ENCODE measurements around the gene CAPN5. TPM values are rescaled to one million over a fixed set of nuclear protein-coding genes. Genes with fewer than 3 reads are reported as not detected.
"Not testable (repeated sequence)": the region's sequence is repeated elsewhere in the genome, so short reads cannot be mapped to it uniquely, and the experiment has no call there.

CAPN5 gene
- total and polyA plus RNA-seq, 4 experiments from 2014 or later = 1.4 to 2.6 (median 1.7) TPM

GRCh38 chr11:77056814-77057402, 9.9 kb upstream of the CAPN5 start:
- CTCF ChIA-PET (ENCODE audit: partially characterized antibody) = interaction anchor here (1.6 kb wide), 1 partner anchor 8 kb away, joined by 4 read pairs; no protein-coding TSS in a partner anchor
- Histone ChIP-seq H3K27ac (ENCODE audit: low read depth, low read length) (no peak overlapping the region), H3K36me3 (ENCODE audit: insufficient read depth, low read length) (no peaks in the 10 kb centered on the region), H3K9me3 (ENCODE audit: control insufficient read depth in 1 of 2, low read length in 2 of 2) (no peaks in the 10 kb centered on the region), H3K4me3 (ENCODE audit: low read length in 2 of 2) (no peak overlapping the region), H3K27me3 (ENCODE audit: insufficient read depth, low read length) (no peaks in the 10 kb centered on the region), H3K4me1 (ENCODE audit: insufficient read depth, low read length) (no peaks in the 10 kb centered on the region)
- Mint-ChIP-seq H3K9me3 (peaks cover 0 to 21% (median 8%) of the 10 kb centered on the region in 8 donors), H3K36me3 (peaks cover 1 to 3% of the 10 kb centered on the region in 2 donors), H3K27ac (no peak overlapping the region), H3K4me1 (no peaks in the 10 kb centered on the region), H3K4me3 (no peak overlapping the region), H3K27me3 (peaks cover 0 to 1% of the 10 kb centered on the region in 2 donors)
- DNase-seq = no peak
- POLR2A ChIA-PET (ENCODE audit: partially characterized antibody) = no interaction called here
- intact Hi-C loops (cut with micrococcal nuclease) = no loop called here

DNA sequence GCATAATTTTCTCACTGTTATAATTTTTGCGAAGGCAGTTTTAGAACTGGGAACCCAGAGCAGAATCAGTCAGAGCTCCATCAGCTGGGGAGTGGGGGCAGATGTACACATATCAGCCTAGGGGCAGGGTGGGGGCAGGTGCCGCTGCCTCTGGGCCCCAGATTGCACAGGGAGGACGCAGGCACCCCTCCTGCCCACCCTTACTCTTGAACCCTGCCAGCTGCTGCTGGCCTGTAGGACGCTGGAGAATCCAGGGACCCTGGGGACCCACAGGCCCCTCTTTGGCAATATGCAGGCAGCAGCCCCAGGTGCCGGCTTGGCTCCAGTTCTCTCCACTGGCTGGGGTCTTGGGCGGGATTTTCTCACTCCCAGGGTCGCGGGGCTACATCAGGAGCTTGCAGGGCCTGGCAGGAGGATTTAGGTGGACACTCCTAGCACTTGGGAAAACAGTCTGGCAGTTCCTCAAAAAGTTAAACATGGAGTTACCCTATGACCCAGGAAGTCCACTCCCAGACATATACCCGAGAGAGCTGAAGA, 8.8 kb upstream of the CAPN5 start:
- peaks cover 1 to 3% of the 10 kb centered on the region in 2 donors for H3K36me3 Mint-ChIP-seq
- ChIA-PET CTCF (ENCODE audit: partially characterized antibody) (interaction anchor here (0.7 to 1.0 kb wide), 3 partner anchors 10 to 36 kb away, joined by 3 read pairs; no protein-coding TSS in a partner anchor), POLR2A (ENCODE audit: partially characterized antibody) (no interaction called here)
- peaks cover 0 to 1% of the 10 kb centered on the region in 2 donors for H3K27me3 Mint-ChIP-seq
- H3K4me3 ChIP-seq (ENCODE audit: low read length in 2 of 2) = no peak overlapping the region
- H3K4me1 Mint-ChIP-seq = no peaks in the 10 kb centered on the region
- H3K27ac ChIP-seq (ENCODE audit: low read depth, low read length) = no peak overlapping the region
- H3K4me3 Mint-ChIP-seq = no peak overlapping the region
- peaks cover 0 to 25% (median 12%) of the 10 kb centered on the region in 8 donors for H3K9me3 Mint-ChIP-seq
- H3K27ac Mint-ChIP-seq = no peak overlapping the region
- no peaks in the 10 kb centered on the region for H3K4me1 ChIP-seq (ENCODE audit: insufficient read depth, low read length)
- H3K36me3 ChIP-seq (ENCODE audit: insufficient read depth, low read length) = no peaks in the 10 kb centered on the region
- H3K9me3 ChIP-seq (ENCODE audit: control insufficient read depth in 1 of 2, low read length in 2 of 2) = no peaks in the 10 kb centered on the region
- no peaks in the 10 kb centered on the region for H3K27me3 ChIP-seq (ENCODE audit: insufficient read depth, low read length)
- DNase-seq = no peak
- intact Hi-C loops (cut with micrococcal nuclease) = no loop called here

DNA sequence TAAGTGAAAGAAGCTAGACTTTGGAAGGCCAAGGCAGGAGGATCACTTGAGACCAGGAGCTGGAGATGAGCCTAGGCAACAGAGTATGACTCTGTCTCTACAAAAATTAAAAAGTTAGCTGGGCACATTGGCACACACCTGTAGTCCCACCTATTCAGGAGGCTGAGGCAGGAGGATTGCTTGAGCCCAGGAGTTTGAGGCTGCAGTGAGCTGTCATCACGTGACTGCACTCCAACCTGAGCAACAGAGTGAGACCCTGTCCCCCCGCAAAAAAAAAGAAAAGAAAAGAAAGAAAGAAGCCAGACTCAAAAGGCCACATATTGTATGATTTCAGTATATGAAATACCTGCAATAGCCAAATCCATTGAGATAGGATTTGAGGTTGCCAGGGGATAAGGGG, 7.9 kb upstream of the CAPN5 start:
- no peak overlapping the region for H3K4me3 ChIP-seq (ENCODE audit: low read length in 2 of 2)
- H3K27me3 ChIP-seq (ENCODE audit: insufficient read depth, low read length) = no peaks in the 10 kb centered on the region
- no peak overlapping the region for H3K27ac Mint-ChIP-seq
- H3K4me3 Mint-ChIP-seq = no peak overlapping the region
- no peaks in the 10 kb centered on the region for H3K4me1 ChIP-seq (ENCODE audit: insufficient read depth, low read length)
- H3K27ac ChIP-seq (ENCODE audit: low read depth, low read length) = no peak overlapping the region
- CTCF ChIA-PET (ENCODE audit: partially characterized antibody) = interaction anchor here (1.0 kb wide), 1 partner anchor 23 kb away, joined by 3 read pairs; no protein-coding TSS in a partner anchor
- intact Hi-C loops (cut with micrococcal nuclease) = no loop called here
- POLR2A ChIA-PET (ENCODE audit: partially characterized antibody) = no interaction called here
- H3K36me3 ChIP-seq (ENCODE audit: insufficient read depth, low read length) = no peaks in the 10 kb centered on the region
- H3K9me3 Mint-ChIP-seq = peaks cover 0 to 25% (median 12%) of the 10 kb centered on the region in 8 donors
- no peaks in the 10 kb centered on the region for H3K4me1 Mint-ChIP-seq
- no peaks in the 10 kb centered on the region for H3K9me3 ChIP-seq (ENCODE audit: control insufficient read depth in 1 of 2, low read length in 2 of 2)
- peaks cover 0 to 1% of the 10 kb centered on the region in 2 donors for H3K27me3 Mint-ChIP-seq
- peaks cover 1 to 3% of the 10 kb centered on the region in 2 donors for H3K36me3 Mint-ChIP-seq
- DNase-seq = no peak

GRCh38 chr11:77059806-77060205, 7.0 kb upstream of the CAPN5 start:
- no peaks in the 10 kb centered on the region for H3K9me3 ChIP-seq (ENCODE audit: control insufficient read depth in 1 of 2, low read length in 2 of 2)
- Mint-ChIP-seq H3K9me3 (peaks cover 0 to 25% (median 12%) of the 10 kb centered on the region in 8 donors), H3K4me1 (no peaks in the 10 kb centered on the region), H3K4me3 (no peak overlapping the region), H3K36me3 (peaks cover 1 to 3% of the 10 kb centered on the region in 2 donors), H3K27me3 (peaks cover 0 to 1% of the 10 kb centered on the region in 2 donors), H3K27ac (no peak overlapping the region)
- H3K4me3 ChIP-seq (ENCODE audit: low read length in 2 of 2) = no peak overlapping the region
- POLR2A ChIA-PET (ENCODE audit: partially characterized antibody) = no interaction called here
- CTCF ChIA-PET (ENCODE audit: partially characterized antibody) = interaction anchor here (0.5 kb wide), 1 partner anchor 52 kb away, joined by 3 read pairs; no protein-coding TSS in a partner anchor
- H3K4me1 ChIP-seq (ENCODE audit: insufficient read depth, low read length) = no peaks in the 10 kb centered on the region
- intact Hi-C loops (cut with micrococcal nuclease) = loop anchor here (10.0 kb wide), 1 partner anchor 415 kb away; the partner anchor contains the start of gene PAK1
- DNase-seq = no peak
- H3K27ac ChIP-seq (ENCODE audit: low read depth, low read length) = no peak overlapping the region
- no peaks in the 10 kb centered on the region for H3K27me3 ChIP-seq (ENCODE audit: insufficient read depth, low read length)
- no peaks in the 10 kb centered on the region for H3K36me3 ChIP-seq (ENCODE audit: insufficient read depth, low read length)

- no peaks in the 10 kb centered on the region for H3K27me3 ChIP-seq (ENCODE audit: insufficient read depth, low read length)
- intact Hi-C loops (cut with micrococcal nuclease) = loop anchor here (10.0 kb wide), 1 partner anchor 415 kb away; the partner anchor contains the start of gene PAK1
- peaks cover 1 to 3% of the 10 kb centered on the region in 2 donors for H3K36me3 Mint-ChIP-seq
- CTCF ChIA-PET (ENCODE audit: partially characterized antibody) = interaction anchor here (0.5 kb wide), 1 partner anchor 51 kb away, joined by 3 read pairs; no protein-coding TSS in a partner anchor
- peaks cover 0 to 23% (median 11%) of the 10 kb centered on the region in 8 donors for H3K9me3 Mint-ChIP-seq
- no peaks in the 10 kb centered on the region for H3K9me3 ChIP-seq (ENCODE audit: control insufficient read depth in 1 of 2, low read length in 2 of 2)
- H3K4me1 ChIP-seq (ENCODE audit: insufficient read depth, low read length) = no peaks in the 10 kb centered on the region
- peaks cover 0 to 1% of the 10 kb centered on the region in 2 donors for H3K27me3 Mint-ChIP-seq
- no peak for DNase-seq
- H3K4me1 Mint-ChIP-seq = peaks cover 0 to 1% (median 0%) of the 10 kb centered on the region in 4 donors
- no peaks in the 10 kb centered on the region for H3K36me3 ChIP-seq (ENCODE audit: insufficient read depth, low read length)
- H3K27ac Mint-ChIP-seq = no peak overlapping the region
- POLR2A ChIA-PET (ENCODE audit: partially characterized antibody) = no interaction called here
- no peak overlapping the region for H3K27ac ChIP-seq (ENCODE audit: low read depth, low read length)
- no peak overlapping the region for H3K4me3 ChIP-seq (ENCODE audit: low read length in 2 of 2)
- H3K4me3 Mint-ChIP-seq = no peak overlapping the region
Observed at GRCh38 chr11:77060234-77060633, 6.5 kb upstream of the CAPN5 start.

GRCh38 chr11:77061258-77061657, 5.5 kb upstream of the CAPN5 start:
- H3K36me3 ChIP-seq (ENCODE audit: insufficient read depth, low read length); H3K27me3 Mint-ChIP-seq; H3K4me3 ChIP-seq (ENCODE audit: low read length in 2 of 2); DNase-seq; H3K4me3 Mint-ChIP-seq; H3K9me3 ChIP-seq (ENCODE audit: control insufficient read depth in 1 of 2, low read length in 2 of 2); H3K27ac ChIP-seq (ENCODE audit: low read depth, low read length); H3K36me3 Mint-ChIP-seq; H3K4me1 ChIP-seq (ENCODE audit: insufficient read depth, low read length); H3K27ac Mint-ChIP-seq; POLR2A ChIA-PET (ENCODE audit: partially characterized antibody); H3K27me3 ChIP-seq (ENCODE audit: insufficient read depth, low read length); CTCF ChIA-PET (ENCODE audit: partially characterized antibody): not testable (repeated sequence)
- Mint-ChIP-seq H3K9me3 (peaks cover 0 to 19% (median 10%) of the 10 kb centered on the region in 8 donors), H3K4me1 (peaks cover 2 to 10% (median 5%) of the 10 kb centered on the region in 4 donors)
- intact Hi-C loops (cut with micrococcal nuclease) = loop anchor here (10.0 kb wide), 1 partner anchor 414 kb away; the partner anchor contains the start of gene PAK1

DNA sequence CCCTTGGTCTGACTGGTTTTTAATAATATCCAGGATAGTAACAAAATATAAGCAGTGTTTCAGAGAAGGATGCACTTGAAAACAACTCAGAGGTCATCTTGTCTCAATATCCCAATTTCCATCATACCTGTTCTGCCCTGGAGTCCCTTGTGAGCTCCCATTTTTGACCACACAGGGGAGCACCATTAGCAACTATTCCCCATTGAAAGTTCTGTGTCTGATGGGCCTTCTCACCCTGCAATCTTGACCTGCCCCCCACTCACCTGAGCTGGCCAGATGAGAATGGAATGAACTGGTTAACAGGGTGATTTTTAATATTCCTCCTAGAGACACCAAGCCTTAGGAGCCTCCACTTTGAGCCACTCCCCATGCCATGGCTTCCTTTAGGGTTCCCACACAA, 3.8 kb upstream of the CAPN5 start:
- POLR2A ChIA-PET (ENCODE audit: partially characterized antibody) = interaction anchor here (0.9 to 1.7 kb wide), 2 partner anchors 16 to 20 kb away, joined by 3 to 5 read pairs; no protein-coding TSS in a partner anchor
- no peaks in the 10 kb centered on the region for H3K9me3 ChIP-seq (ENCODE audit: control insufficient read depth in 1 of 2, low read length in 2 of 2)
- H3K36me3 ChIP-seq (ENCODE audit: insufficient read depth, low read length) = no peaks in the 10 kb centered on the region
- peaks cover 16% of the 10 kb centered on the region for H3K4me1 ChIP-seq (ENCODE audit: insufficient read depth, low read length)
- peaks cover 4 to 14% (median 8%) of the 10 kb centered on the region in 4 donors for H3K4me1 Mint-ChIP-seq
- no peaks in the 10 kb centered on the region for H3K27me3 ChIP-seq (ENCODE audit: insufficient read depth, low read length)
- intact Hi-C loops (cut with micrococcal nuclease) = loop anchor here (10.0 kb wide), 1 partner anchor 412 kb away; the partner anchor contains the start of gene PAK1
- H3K9me3 Mint-ChIP-seq = peaks cover 0 to 12% (median 6%) of the 10 kb centered on the region in 8 donors
- H3K27me3 Mint-ChIP-seq = peaks cover 0 to 1% of the 10 kb centered on the region in 2 donors
- H3K27ac Mint-ChIP-seq = peak overlapping the region in 2 of 7 donors; percentile 11 to 22
- H3K36me3 Mint-ChIP-seq = no peaks in the 10 kb centered on the region
- CTCF ChIA-PET (ENCODE audit: partially characterized antibody) = interaction anchor here (1.1 to 4.2 kb wide), 3 partner anchors 18 to 28 kb away, joined by 4 to 30 read pairs (median 4); no protein-coding TSS in a partner anchor
- no peak overlapping the region for H3K4me3 ChIP-seq (ENCODE audit: low read length in 2 of 2)
- no peak overlapping the region for H3K27ac ChIP-seq (ENCODE audit: low read depth, low read length)
- H3K4me3 Mint-ChIP-seq = no peak overlapping the region
- no peak for DNase-seq
